Adrenal gland (tissue), 5 donors: ENCODE measurements around the gene PDCD1.

Experiments used
- CTCF ChIP-seq, 6 experiments: fragments of 450-650 bp in 4 of 6; fragments of 200-600 bp in 2 of 6; sonication (generic) in 1 of 6; IDR thresholded peaks; 1 replicate in 5 of 6; 2 replicates in 1 of 6; pipeline versions ENCODE4 v1.5.1 to v1.8.0; 2016 to 2021; ENCODE audit warnings: antibody characterized with exemption in 6 of 6, mild to moderate bottlenecking in 2 of 6, moderate library complexity in 1 of 6
- POLR2A ChIP-seq, 2 donors: fragments of 450-650 bp; IDR thresholded peaks; one replicate each; pipeline ENCODE4 v1.6.1; 2017; ENCODE audit warnings: antibody characterized with exemption in 2 of 2, mild to moderate bottlenecking in 2 of 2, moderate library complexity in 1 of 2
- donor health status: DM: no; HTN: no; CAD: no.

- TF ChIP-seq CTCF (IDR thresholded peaks at IDR 0.05) (no peak), POLR2A (IDR thresholded peaks at IDR 0.05) (no peak)
Observed at GRCh38 chr2:241890524-241891235, 32.0 kb upstream of the PDCD1 start.
